ENCODE measurements around the gene RDH11. TPM values are rescaled to one million over a fixed set of nuclear protein-coding genes. Genes with fewer than 3 reads are reported as not detected.

Gene RDH11
- polyA plus RNA-seq, 1 donor (not counting 4 experiments of a cell fraction or from before 2014, with no cell fraction given) = 202 TPM

DNA sequence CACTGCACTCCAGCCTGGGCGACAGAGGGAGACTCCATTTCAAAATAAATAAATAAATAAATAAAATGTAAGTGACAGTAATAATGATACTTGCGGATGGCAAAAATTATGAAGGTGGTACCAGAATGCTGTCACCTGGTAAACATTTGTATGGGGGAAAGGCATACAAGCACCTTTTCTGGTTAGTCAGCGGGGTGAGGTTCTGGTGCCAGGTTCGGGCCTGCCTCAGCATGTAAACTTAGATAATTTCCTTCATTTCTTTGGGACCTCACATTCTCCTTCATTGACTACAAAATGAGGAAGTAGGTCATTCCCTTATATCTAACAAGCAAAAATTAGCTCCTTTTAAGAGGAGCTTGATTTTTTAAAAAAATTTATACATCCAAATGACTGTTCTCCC is 31.9 kb downstream of the RDH11 start:
- Histone ChIP-seq H3K4me2 (ENCODE audit: control insufficient read depth, extremely low read depth, insufficient read depth, low read depth, low read length) (peak overlapping the region; percentile 65), H4K20me1 (ENCODE audit: control insufficient read depth, extremely low read depth, insufficient read depth, low read length) (peaks cover 7% of the 10 kb centered on the region), H3K9me1 (ENCODE audit: control insufficient read depth, extremely low read depth, insufficient read depth, low read length) (no peaks in the 10 kb centered on the region), H3K4me1 (ENCODE audit: control insufficient read depth, extremely low read depth, insufficient read depth, low read length) (peaks cover 19% of the 10 kb centered on the region), H3K27me3 (ENCODE audit: control insufficient read depth, extremely low read depth, insufficient read depth, low read length) (no peaks in the 10 kb centered on the region), H3K27ac (ENCODE audit: control insufficient read depth, insufficient read depth, low read length) (peak overlapping the region; percentile 51), H2AFZ (ENCODE audit: control insufficient read depth, low read length) (peak overlapping the region; percentile 21), H3K4me3 (ENCODE audit: control insufficient read depth in 2 of 3, extremely low read depth in 1 of 3, insufficient read depth in 2 of 3, low read depth in 1 of 3, low read length in 3 of 3) (peak overlapping the region in 1 of 3 experiments; percentile 37), H3K9me3 (ENCODE audit: control insufficient read depth, low read depth, low read length) (no peaks in the 10 kb centered on the region), H3K36me3 (ENCODE audit: control insufficient read depth in 2 of 2, extremely low read depth in 1 of 2, insufficient read depth in 2 of 2, low read length in 2 of 2) (peaks cover 3 to 5% of the 10 kb centered on the region in 2 experiments), H3K79me2 (ENCODE audit: control insufficient read depth, insufficient read depth, low read length) (peaks cover 47% of the 10 kb centered on the region), H3K9ac (ENCODE audit: control insufficient read depth, extremely low read depth, insufficient read depth, low read length) (no peak overlapping the region)
- no peak for TF ChIP-seq EZH2 (IDR thresholded peaks at IDR 0.05; ENCODE audit: low read length)
- TF ChIP-seq, protein P1, sequence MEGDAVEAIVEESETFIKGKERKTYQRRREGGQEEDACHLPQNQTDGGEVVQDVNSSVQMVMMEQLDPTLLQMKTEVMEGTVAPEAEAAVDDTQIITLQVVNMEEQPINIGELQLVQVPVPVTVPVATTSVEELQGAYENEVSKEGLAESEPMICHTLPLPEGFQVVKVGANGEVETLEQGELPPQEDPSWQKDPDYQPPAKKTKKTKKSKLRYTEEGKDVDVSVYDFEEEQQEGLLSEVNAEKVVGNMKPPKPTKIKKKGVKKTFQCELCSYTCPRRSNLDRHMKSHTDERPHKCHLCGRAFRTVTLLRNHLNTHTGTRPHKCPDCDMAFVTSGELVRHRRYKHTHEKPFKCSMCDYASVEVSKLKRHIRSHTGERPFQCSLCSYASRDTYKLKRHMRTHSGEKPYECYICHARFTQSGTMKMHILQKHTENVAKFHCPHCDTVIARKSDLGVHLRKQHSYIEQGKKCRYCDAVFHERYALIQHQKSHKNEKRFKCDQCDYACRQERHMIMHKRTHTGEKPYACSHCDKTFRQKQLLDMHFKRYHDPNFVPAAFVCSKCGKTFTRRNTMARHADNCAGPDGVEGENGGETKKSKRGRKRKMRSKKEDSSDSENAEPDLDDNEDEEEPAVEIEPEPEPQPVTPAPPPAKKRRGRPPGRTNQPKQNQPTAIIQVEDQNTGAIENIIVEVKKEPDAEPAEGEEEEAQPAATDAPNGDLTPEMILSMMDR (optimal IDR thresholded peaks at IDR 0.05 in 1 of 3, IDR thresholded peaks at IDR 0.05 in 1 of 3, conservative IDR thresholded peaks at IDR 0.05 in 1 of 3; ENCODE audit: extremely low read depth in 1 of 3, insufficient read depth in 2 of 3, low read length in 3 of 3) = no peak
- dilution Hi-C loops (cut with MboI; ENCODE audit: extremely low pct_ligation_motif_present, low sequenced_read_pairs) = no loop called here
- DNase-seq (ENCODE audit: low read depth, low spot score) (peak; percentile 38), FAIRE-seq (no peak)

DNA sequence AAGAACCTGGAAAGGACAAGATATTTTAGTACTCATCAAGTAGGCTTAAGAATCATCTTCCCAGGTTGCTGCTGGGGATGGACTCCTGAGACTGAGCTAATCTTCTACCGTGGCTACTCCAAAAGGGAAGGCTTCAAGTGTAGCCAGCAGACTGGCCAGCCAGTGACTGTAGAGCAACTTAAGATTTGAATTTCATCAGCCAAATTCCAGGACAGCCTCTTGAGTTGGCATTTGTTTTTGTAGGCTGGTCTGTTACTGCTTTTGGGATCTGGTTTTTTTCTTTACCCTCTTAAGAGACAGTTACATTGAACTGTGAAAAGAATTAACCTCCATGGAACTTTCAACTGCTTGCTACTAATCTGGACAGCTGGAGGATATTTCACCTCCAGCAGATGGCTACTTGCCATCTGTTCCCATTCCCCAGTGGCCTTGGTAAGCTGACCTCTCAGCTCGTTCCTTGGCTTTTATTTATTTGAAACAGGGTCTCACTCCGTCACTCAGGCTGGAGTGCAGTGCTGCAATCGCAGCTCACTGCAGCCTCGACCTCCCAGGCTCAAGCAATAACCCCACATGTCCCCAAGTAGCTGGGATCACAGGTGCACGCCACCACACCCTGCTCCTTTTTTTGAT is 41.8 kb downstream of the RDH11 start:
- no peak for DNase-seq (ENCODE audit: low read depth, low spot score)
- dilution Hi-C loops (cut with MboI; ENCODE audit: extremely low pct_ligation_motif_present, low sequenced_read_pairs) = no loop called here
- no peak overlapping the region for H3K27ac ChIP-seq (ENCODE audit: control insufficient read depth, insufficient read depth, low read length)

More for the DNA sequence above, 41.8 kb downstream of the RDH11 start:
- no peak for FAIRE-seq
- Histone ChIP-seq H3K27me3 (ENCODE audit: control insufficient read depth, extremely low read depth, insufficient read depth, low read length) (no peaks in the 10 kb centered on the region), H4K20me1 (ENCODE audit: control insufficient read depth, extremely low read depth, insufficient read depth, low read length) (no peaks in the 10 kb centered on the region), H3K9me1 (ENCODE audit: control insufficient read depth, extremely low read depth, insufficient read depth, low read length) (no peaks in the 10 kb centered on the region), H3K4me2 (ENCODE audit: control insufficient read depth, extremely low read depth, insufficient read depth, low read depth, low read length) (no peak overlapping the region), H3K4me3 (ENCODE audit: control insufficient read depth in 2 of 3, extremely low read depth in 1 of 3, insufficient read depth in 2 of 3, low read depth in 1 of 3, low read length in 3 of 3) (no peak overlapping the region), H3K9me3 (ENCODE audit: control insufficient read depth, low read depth, low read length) (no peaks in the 10 kb centered on the region), H3K36me3 (ENCODE audit: control insufficient read depth in 2 of 2, extremely low read depth in 1 of 2, insufficient read depth in 2 of 2, low read length in 2 of 2) (peaks cover 15 to 37% of the 10 kb centered on the region in 2 experiments), H3K4me1 (ENCODE audit: control insufficient read depth, extremely low read depth, insufficient read depth, low read length) (peaks cover 15% of the 10 kb centered on the region), H3K9ac (ENCODE audit: control insufficient read depth, extremely low read depth, insufficient read depth, low read length) (no peak overlapping the region), H3K79me2 (ENCODE audit: control insufficient read depth, insufficient read depth, low read length) (no peaks in the 10 kb centered on the region), H2AFZ (ENCODE audit: control insufficient read depth, low read length) (no peak overlapping the region)
- no peak for TF ChIP-seq EZH2 (IDR thresholded peaks at IDR 0.05; ENCODE audit: low read length)
- TF ChIP-seq, protein P1 (optimal IDR thresholded peaks at IDR 0.05 in 1 of 3, IDR thresholded peaks at IDR 0.05 in 1 of 3, conservative IDR thresholded peaks at IDR 0.05 in 1 of 3; ENCODE audit: extremely low read depth in 1 of 3, insufficient read depth in 2 of 3, low read length in 3 of 3) = no peak
